ENCODE data around the gene GNB5.
"Not testable (repeated sequence)": the region's sequence is repeated elsewhere in the genome, so short reads cannot be mapped to it uniquely, and the experiment has no call there.

Gene GNB5

GRCh38 chr15:52113708-52114107, 77.5 kb downstream of the GNB5 start:
- DNase-seq (ENCODE audit: low read depth, low spot score) = no peak

- DNase-seq (ENCODE audit: low read depth, low spot score) = no peak
Observed at GRCh38 chr15:52113235-52113634, 78.0 kb downstream of the GNB5 start.

GRCh38 chr15:52112203-52112750, 78.9 kb downstream of the GNB5 start:
- peak; percentile 61 for DNase-seq (ENCODE audit: low read depth, low spot score)

GRCh38 chr15:52111517-52112202, 79.5 kb downstream of the GNB5 start:
- DNase-seq (ENCODE audit: low read depth, low spot score) = no peak

GRCh38 chr15:52109559-52110451, 81.4 kb downstream of the GNB5 start:
- no peak for DNase-seq (ENCODE audit: low read depth, low spot score)

- DNase-seq (ENCODE audit: low read depth, low spot score) = no peak
Observed at GRCh38 chr15:52107238-52107637, 84.0 kb downstream of the GNB5 start.

- no peak for DNase-seq (ENCODE audit: low read depth, low spot score)
Observed at GRCh38 chr15:52106641-52107040, 84.6 kb downstream of the GNB5 start.

- no peak for DNase-seq (ENCODE audit: low read depth, low spot score)
Observed at GRCh38 chr15:52105846-52106245, 85.3 kb downstream of the GNB5 start.

- DNase-seq (ENCODE audit: low read depth, low spot score) = no peak
Observed at GRCh38 chr15:52104532-52105004, 86.6 kb downstream of the GNB5 start.

- DNase-seq (ENCODE audit: low read depth, low spot score) = peak; percentile 96
Observed at GRCh38 chr15:52103217-52104207, 87.7 kb downstream of the GNB5 start.

- peak; percentile 80 for DNase-seq (ENCODE audit: low read depth, low spot score)
Observed at GRCh38 chr15:52102463-52102862, 88.7 kb downstream of the GNB5 start.

GRCh38 chr15:52101542-52102323, 89.5 kb downstream of the GNB5 start:
- DNase-seq (ENCODE audit: low read depth, low spot score) = no peak

GRCh38 chr15:52100807-52101442, 90.3 kb downstream of the GNB5 start:
- DNase-seq (ENCODE audit: low read depth, low spot score) = peak; percentile 87

- DNase-seq (ENCODE audit: low read depth, low spot score) = no peak
Observed at GRCh38 chr15:52099651-52100272, 91.4 kb downstream of the GNB5 start.

- DNase-seq (ENCODE audit: low read depth, low spot score) = no peak
Observed at GRCh38 chr15:52098323-52098722, 92.9 kb downstream of the GNB5 start.

GRCh38 chr15:52097180-52097579, 94.0 kb downstream of the GNB5 start:
- DNase-seq (ENCODE audit: low read depth, low spot score) = no peak

GRCh38 chr15:52096536-52096935, 94.7 kb downstream of the GNB5 start:
- DNase-seq (ENCODE audit: low read depth, low spot score) = not testable (repeated sequence)

GRCh38 chr15:52095597-52096262, 95.5 kb downstream of the GNB5 start:
- peak; percentile 45 for DNase-seq (ENCODE audit: low read depth, low spot score)

Data from astrocyte of the hippocampus (primary cell).